ENCODE results near the gene NSMF. TPM values are rescaled to one million over a fixed set of nuclear protein-coding genes. Genes with fewer than 3 reads are reported as not detected.

Gene NSMF
- total RNA-seq, 1 experiment from 2014 or later, result 31.6 TPM

DNA sequence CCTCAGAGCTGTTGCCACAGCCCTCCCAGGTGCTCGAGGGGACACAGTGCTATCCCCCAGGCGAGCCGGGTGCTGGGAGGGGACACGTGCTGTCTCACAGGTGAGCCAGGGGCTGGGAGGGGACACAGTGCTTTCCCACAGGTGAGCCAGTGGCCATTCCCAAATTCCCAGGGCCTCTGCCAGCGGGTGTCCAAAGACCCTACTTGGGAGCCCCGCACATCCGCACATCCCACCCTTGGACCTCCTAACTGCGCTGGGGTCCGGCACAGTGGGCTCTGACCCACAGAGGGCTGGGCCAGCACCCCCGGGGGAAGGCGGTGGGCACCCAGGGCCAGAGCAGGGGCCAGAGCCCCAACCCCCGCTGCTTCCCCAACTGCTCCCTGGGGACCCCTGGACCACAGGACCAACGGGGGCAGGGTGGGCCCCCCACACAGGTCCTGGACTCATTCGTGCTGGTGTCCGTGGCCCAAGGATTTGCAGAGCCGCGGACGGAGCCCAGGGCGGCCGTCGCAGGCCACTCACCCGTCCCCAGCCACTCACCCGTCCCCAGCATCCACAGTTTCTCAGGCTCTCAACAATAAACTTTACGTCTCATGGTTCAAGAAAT is 54.1 kb downstream of the NSMF start:
- Mint-ChIP-seq H3K4me3 (ENCODE audit: low read depth, unreplicated experiment) (no peak overlapping the region), H3K9me3 (ENCODE audit: low read depth, unreplicated experiment) (no peaks in the 10 kb centered on the region), H3K4me1 (ENCODE audit: low read depth, unreplicated experiment) (peaks cover 8% of the 10 kb centered on the region), H3K27ac (ENCODE audit: unreplicated experiment) (no peak overlapping the region), H3K36me3 (ENCODE audit: insufficient read depth, unreplicated experiment) (peaks cover 20% of the 10 kb centered on the region), H3K27me3 (ENCODE audit: unreplicated experiment) (no peaks in the 10 kb centered on the region)
- DNase-seq, result no peak
- TF ChIP-seq, protein P1, sequence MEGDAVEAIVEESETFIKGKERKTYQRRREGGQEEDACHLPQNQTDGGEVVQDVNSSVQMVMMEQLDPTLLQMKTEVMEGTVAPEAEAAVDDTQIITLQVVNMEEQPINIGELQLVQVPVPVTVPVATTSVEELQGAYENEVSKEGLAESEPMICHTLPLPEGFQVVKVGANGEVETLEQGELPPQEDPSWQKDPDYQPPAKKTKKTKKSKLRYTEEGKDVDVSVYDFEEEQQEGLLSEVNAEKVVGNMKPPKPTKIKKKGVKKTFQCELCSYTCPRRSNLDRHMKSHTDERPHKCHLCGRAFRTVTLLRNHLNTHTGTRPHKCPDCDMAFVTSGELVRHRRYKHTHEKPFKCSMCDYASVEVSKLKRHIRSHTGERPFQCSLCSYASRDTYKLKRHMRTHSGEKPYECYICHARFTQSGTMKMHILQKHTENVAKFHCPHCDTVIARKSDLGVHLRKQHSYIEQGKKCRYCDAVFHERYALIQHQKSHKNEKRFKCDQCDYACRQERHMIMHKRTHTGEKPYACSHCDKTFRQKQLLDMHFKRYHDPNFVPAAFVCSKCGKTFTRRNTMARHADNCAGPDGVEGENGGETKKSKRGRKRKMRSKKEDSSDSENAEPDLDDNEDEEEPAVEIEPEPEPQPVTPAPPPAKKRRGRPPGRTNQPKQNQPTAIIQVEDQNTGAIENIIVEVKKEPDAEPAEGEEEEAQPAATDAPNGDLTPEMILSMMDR (IDR thresholded peaks at IDR 0.05; ENCODE audit: unreplicated experiment), result no peak
- BruUV-seq (replicated peaks), result no TSS peak
- CTCF ChIA-PET, result no interaction called here
- intact Hi-C loops (cut with micrococcal nuclease; ENCODE audit: unreplicated experiment), result no loop called here

DNA sequence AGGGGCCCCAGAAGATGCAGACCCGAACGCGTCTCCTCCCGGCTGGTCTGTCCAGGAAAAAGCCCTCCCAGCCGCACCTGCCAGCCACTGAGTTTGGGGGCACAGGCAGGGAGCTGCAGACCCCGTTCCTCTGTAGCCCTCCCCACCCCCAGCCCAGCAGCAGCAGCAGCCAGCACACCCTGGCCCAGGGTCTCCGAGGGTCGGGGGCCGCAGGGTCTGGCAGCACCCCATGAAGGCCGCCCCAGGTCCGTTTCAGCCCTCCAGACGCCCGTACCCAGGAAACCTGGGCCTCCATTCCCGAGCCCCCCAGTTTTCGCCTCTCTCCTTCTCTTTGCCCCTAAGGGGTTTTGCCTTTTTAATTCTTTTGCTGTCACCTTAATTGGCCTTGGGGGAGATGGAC is 55.9 kb downstream of the NSMF start:
- intact Hi-C loops (cut with micrococcal nuclease; ENCODE audit: unreplicated experiment), result no loop called here
- TF ChIP-seq, protein P1 (IDR thresholded peaks at IDR 0.05; ENCODE audit: unreplicated experiment), result no peak
- peaks cover 20% of the 10 kb centered on the region for H3K36me3 Mint-ChIP-seq (ENCODE audit: insufficient read depth, unreplicated experiment)
- BruUV-seq (replicated peaks), result no TSS peak
- H3K4me1 Mint-ChIP-seq (ENCODE audit: low read depth, unreplicated experiment), result peaks cover 8% of the 10 kb centered on the region
- CTCF ChIA-PET, result no interaction called here
- no peak overlapping the region for H3K4me3 Mint-ChIP-seq (ENCODE audit: low read depth, unreplicated experiment)
- no peak overlapping the region for H3K27ac Mint-ChIP-seq (ENCODE audit: unreplicated experiment)
- peaks cover 2% of the 10 kb centered on the region for H3K9me3 Mint-ChIP-seq (ENCODE audit: low read depth, unreplicated experiment)
- no peak for DNase-seq
- no peaks in the 10 kb centered on the region for H3K27me3 Mint-ChIP-seq (ENCODE audit: unreplicated experiment)

DNA sequence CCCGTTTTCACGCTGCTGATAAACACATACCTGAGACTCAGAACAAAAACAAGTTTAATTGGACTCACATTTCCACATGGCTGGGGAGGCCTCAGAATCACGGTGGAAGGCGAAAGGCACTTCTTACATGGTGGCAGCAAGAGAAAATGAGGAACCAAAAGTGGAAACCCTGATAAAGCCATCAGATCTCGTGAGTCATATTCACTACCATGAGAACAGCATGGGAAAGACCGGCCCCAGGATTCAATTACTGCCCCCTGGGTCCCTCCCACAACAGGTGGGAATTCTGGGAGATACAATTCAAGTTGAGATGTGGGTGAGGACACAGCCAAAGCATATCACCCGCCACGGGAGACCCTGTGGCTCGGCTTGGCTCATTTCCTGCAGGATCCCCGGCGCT is 56.4 kb downstream of the NSMF start:
- BruUV-seq (replicated peaks), result no TSS peak
- Mint-ChIP-seq H3K4me1 (ENCODE audit: low read depth, unreplicated experiment) (peaks cover 8% of the 10 kb centered on the region), H3K36me3 (ENCODE audit: insufficient read depth, unreplicated experiment) (peaks cover 20% of the 10 kb centered on the region), H3K27ac (ENCODE audit: unreplicated experiment) (no peak overlapping the region), H3K9me3 (ENCODE audit: low read depth, unreplicated experiment) (peaks cover 2% of the 10 kb centered on the region), H3K27me3 (ENCODE audit: unreplicated experiment) (no peaks in the 10 kb centered on the region), H3K4me3 (ENCODE audit: low read depth, unreplicated experiment) (no peak overlapping the region)
- CTCF ChIA-PET, result no interaction called here
- intact Hi-C loops (cut with micrococcal nuclease; ENCODE audit: unreplicated experiment), result no loop called here
- no peak for DNase-seq
- TF ChIP-seq, protein P1 (IDR thresholded peaks at IDR 0.05; ENCODE audit: unreplicated experiment), result no peak

- TF ChIP-seq, protein P1 (IDR thresholded peaks at IDR 0.05; ENCODE audit: unreplicated experiment), result no peak
- Mint-ChIP-seq H3K4me1 (ENCODE audit: low read depth, unreplicated experiment) (no peaks in the 10 kb centered on the region), H3K9me3 (ENCODE audit: low read depth, unreplicated experiment) (peaks cover 5% of the 10 kb centered on the region), H3K27me3 (ENCODE audit: unreplicated experiment) (no peaks in the 10 kb centered on the region), H3K36me3 (ENCODE audit: insufficient read depth, unreplicated experiment) (peaks cover 11% of the 10 kb centered on the region), H3K4me3 (ENCODE audit: low read depth, unreplicated experiment) (no peak overlapping the region), H3K27ac (ENCODE audit: unreplicated experiment) (no peak overlapping the region)
- DNase-seq, result no peak
- intact Hi-C loops (cut with micrococcal nuclease; ENCODE audit: unreplicated experiment), result no loop called here
- CTCF ChIA-PET, result no interaction called here
- no TSS peak for BruUV-seq (replicated peaks)
Observed at GRCh38 chr9:137398561-137399468, 60.3 kb downstream of the NSMF start.
